ENCODE results near the gene MYH1. TPM values are rescaled to one million over a fixed set of nuclear protein-coding genes. Genes with fewer than 3 reads are reported as not detected.
"Not testable (repeated sequence)": the region's sequence is repeated elsewhere in the genome, so short reads cannot be mapped to it uniquely, and the experiment has no call there.

The MYH1 gene
- not detected for total RNA-seq

DNA sequence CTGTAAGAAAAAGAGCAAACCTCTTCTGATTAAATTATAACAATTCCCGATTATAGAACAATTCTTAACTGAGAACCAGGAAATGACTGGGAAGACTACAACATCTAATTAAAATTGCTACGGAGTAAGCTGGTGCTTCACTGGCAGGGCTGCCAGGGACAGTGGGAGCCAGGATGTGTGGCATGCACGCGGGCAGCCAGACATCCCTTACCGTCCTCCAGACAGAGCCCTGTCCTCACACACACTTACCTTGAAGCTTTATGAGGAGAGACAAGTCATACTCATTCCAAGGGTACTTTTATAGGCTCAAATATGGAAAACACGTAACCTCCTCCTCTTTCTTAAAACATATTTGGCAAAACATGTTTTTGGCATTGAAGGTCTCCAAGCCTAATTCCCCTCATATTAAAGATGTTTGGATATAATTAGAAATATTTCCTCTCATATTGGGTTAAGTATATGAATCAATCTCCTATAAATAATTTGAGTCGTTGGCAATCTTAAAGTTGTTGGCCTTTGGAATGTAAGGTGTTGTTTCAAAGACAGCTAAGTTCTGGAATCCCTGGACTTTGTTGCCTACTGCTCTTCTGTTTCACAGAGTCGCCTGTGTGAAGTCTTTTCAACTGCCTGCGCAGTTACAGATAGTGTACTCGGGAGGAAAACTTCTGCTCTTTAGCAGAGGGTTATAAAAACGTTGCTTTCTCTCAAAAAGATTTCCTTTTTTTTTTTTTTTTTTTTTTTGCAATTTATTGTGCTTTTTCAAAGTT, at the start of gene MYH1:
Gene MYH1 (minus strand): TSS at position 272 of the 767 bp plus-strand sequence. CDS start 1,900 bp downstream, outside the sequence.
- Mint-ChIP-seq H3K4me3 (no peak within 1 kb of the TSS), H3K36me3 (ENCODE audit: low read depth) (no peaks in the 10 kb centered on the region), H3K9me3 (no peaks in the 10 kb centered on the region), H3K27ac (no peak within 1 kb of the TSS), H3K27me3 (no peaks in the 10 kb centered on the region), H3K4me1 (no peaks in the 10 kb centered on the region)
- DNase-seq = no peak
- ChIA-PET POLR2A (no interaction called here), CTCF (interaction anchor here (0.6 to 0.7 kb wide), 2 partner anchors 84 to 310 kb away, joined by 3 read pairs; no protein-coding TSS in a partner anchor)

GRCh38 chr17:10563991-10564660, 45.8 kb upstream of the MYH1 start:
- H3K27ac Mint-ChIP-seq = no peak overlapping the region
- ChIA-PET CTCF (no interaction called here), POLR2A (no interaction called here)
- no peaks in the 10 kb centered on the region for H3K36me3 Mint-ChIP-seq (ENCODE audit: low read depth)
- no peak overlapping the region for H3K4me3 Mint-ChIP-seq
- no peak for DNase-seq
- H3K27me3 Mint-ChIP-seq = peaks cover 3% of the 10 kb centered on the region
- no peaks in the 10 kb centered on the region for H3K9me3 Mint-ChIP-seq
- no peaks in the 10 kb centered on the region for H3K4me1 Mint-ChIP-seq

DNA sequence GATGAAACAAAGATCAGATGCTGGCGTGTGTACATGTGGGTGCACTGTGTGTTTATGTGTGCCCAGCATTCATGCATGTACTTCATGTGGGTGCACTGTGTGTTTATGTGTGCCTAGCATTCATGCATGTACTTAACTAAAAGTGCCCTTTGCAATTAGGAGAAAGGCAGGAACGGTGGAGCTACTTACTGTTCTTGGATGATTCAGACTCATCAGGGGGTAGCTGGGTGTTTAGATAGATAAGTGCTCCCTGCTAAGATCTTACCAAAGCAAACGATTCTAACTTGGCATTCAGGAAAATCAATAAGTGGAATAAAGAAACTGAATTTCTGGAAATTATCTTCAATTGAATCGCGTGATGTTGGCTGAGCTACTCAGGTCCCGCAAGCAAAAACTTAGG, 39.7 kb upstream of the MYH1 start:
- H3K27ac Mint-ChIP-seq = no peak overlapping the region
- no peaks in the 10 kb centered on the region for H3K36me3 Mint-ChIP-seq (ENCODE audit: low read depth)
- ChIA-PET POLR2A (no interaction called here), CTCF (no interaction called here)
- H3K27me3 Mint-ChIP-seq = no peaks in the 10 kb centered on the region
- no peak overlapping the region for H3K4me3 Mint-ChIP-seq
- no peak for DNase-seq
- H3K9me3 Mint-ChIP-seq = no peaks in the 10 kb centered on the region
- H3K4me1 Mint-ChIP-seq = no peaks in the 10 kb centered on the region

DNA sequence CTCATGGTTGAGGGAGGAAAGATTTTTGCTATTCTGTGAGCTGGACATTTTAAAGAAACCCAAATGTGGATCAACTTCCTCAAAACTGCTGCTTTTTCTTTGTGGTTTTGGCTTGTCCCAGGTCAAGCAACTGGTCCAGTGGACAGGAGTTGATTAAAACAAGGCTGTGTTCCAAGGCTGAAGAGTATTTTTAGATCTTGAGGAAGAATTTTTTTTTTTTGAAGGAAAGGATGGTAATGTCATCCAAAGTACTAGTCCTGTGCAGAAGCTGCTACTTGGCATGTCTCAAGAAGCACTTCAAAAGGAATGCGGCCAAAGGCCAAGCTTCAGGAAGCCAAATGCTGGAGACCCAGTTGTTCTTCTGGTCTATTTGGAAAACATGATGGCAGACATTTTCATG, 39.1 kb upstream of the MYH1 start:
- ChIA-PET POLR2A (no interaction called here), CTCF (interaction anchor here (0.7 kb wide), 1 partner anchor 241 kb away, joined by 3 read pairs; no protein-coding TSS in a partner anchor)
- H3K9me3 Mint-ChIP-seq = no peaks in the 10 kb centered on the region
- no peaks in the 10 kb centered on the region for H3K4me1 Mint-ChIP-seq
- H3K27me3 Mint-ChIP-seq = no peaks in the 10 kb centered on the region
- no peak overlapping the region for H3K27ac Mint-ChIP-seq
- no peak overlapping the region for H3K4me3 Mint-ChIP-seq
- no peak for DNase-seq
- H3K36me3 Mint-ChIP-seq (ENCODE audit: low read depth) = no peaks in the 10 kb centered on the region

- ChIA-PET POLR2A (no interaction called here), CTCF (no interaction called here)
- Mint-ChIP-seq H3K9me3 (no peaks in the 10 kb centered on the region), H3K27me3 (no peaks in the 10 kb centered on the region), H3K27ac (no peak overlapping the region), H3K4me1 (no peaks in the 10 kb centered on the region), H3K4me3 (no peak overlapping the region), H3K36me3 (ENCODE audit: low read depth) (no peaks in the 10 kb centered on the region)
- no peak for DNase-seq
Measured at GRCh38 chr17:10556301-10557005, 38.1 kb upstream of the MYH1 start.

DNA sequence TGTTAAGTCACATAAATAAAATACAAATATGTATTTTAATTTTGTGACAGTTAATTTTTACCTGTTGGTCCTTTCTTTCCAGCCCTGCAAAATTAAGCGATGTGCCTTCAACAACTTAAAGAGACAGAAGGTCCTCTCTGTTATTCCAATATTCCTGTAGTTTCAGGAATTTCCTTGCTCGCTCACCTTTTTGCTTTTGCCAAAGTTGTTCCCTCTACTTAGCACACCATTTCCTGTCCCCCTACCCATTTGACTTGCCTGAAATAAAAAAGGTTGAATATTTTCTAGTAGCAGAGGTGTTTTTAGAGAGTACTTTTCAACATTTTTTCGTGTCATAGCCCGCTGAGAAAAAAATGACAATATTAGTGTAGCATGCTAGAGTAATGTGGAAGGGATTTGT, 31.7 kb upstream of the MYH1 start:
- POLR2A ChIA-PET = no interaction called here
- CTCF ChIA-PET = no interaction called here
- Mint-ChIP-seq H3K4me3 (no peak overlapping the region), H3K27me3 (peaks cover 9% of the 10 kb centered on the region), H3K9me3 (no peaks in the 10 kb centered on the region), H3K4me1 (no peaks in the 10 kb centered on the region), H3K27ac (no peak overlapping the region), H3K36me3 (ENCODE audit: low read depth) (no peaks in the 10 kb centered on the region)
- DNase-seq = no peak

DNA sequence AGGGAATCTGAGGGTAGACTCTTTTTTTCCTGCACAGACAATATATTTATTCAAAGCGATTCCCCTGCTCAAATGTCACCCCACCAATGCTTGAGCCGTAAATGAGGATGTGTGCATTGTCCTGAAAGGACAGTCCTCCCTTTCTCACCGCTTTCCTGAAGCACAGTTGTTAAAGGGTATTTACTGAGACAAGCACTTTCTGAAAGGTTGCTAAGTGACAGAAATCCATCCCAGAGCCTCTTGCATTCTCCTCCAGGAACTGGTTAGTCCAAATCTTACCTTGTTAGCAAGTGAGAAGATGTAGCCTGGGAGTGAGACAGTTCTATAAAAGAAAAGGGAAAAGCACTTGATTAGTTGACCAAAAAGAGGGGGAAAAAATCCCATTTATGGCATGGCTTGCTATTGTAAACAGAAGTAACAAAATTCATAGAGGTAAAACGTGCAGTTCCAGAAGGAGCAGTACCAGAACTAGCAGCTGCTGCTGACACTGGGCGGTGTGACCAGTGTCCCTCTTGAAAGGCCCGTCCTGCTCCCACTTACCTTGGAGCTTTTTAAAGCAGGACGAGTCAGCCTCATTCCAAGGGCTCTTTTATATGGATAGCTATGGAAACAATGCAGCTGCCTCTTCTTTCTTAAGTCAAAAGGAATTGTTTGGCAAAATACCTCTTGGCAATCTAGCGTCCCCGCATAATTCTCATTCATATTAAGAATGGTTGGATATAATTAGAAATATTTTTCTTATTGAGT, 30.9 kb upstream of the MYH1 start, which contains the start of gene MYH2:
Gene MYH2 (minus strand): TSS at position 563 of the 747 bp plus-strand sequence. CDS start 1,738 bp downstream, outside the sequence.
- H3K9me3 Mint-ChIP-seq = no peaks in the 10 kb centered on the region
- CTCF ChIA-PET = no interaction called here
- no peak for DNase-seq
- H3K27ac Mint-ChIP-seq = no peak within 1 kb of the TSS
- H3K36me3 Mint-ChIP-seq (ENCODE audit: low read depth) = no peaks in the 10 kb centered on the region
- no peaks in the 10 kb centered on the region for H3K4me1 Mint-ChIP-seq
- no peak within 1 kb of the TSS for H3K4me3 Mint-ChIP-seq
- peaks cover 9% of the 10 kb centered on the region for H3K27me3 Mint-ChIP-seq
- POLR2A ChIA-PET = no interaction called here

DNA sequence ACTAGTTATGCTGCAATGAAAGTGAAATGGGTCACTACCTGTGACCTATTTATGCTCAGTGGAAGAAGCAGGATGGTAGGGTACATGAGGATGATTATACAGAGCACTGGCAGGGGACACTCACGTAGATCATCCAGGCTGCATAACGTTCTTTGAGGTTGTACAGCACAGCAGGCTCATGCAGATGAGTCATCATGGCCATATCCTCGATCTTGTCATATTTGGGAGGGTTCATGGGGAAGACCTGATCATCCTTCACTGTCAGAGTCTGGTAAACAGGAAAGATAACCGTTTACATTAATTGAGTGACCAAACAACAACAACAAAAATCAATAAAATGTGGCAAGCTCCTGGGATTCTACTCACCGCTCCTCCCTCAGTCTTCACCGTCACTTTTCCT, 29.0 kb upstream of the MYH1 start:
- DNase-seq = no peak
- ChIA-PET POLR2A (no interaction called here), CTCF (no interaction called here)
- peaks cover 9% of the 10 kb centered on the region for H3K27me3 Mint-ChIP-seq
- no peak overlapping the region for H3K27ac Mint-ChIP-seq
- H3K9me3 Mint-ChIP-seq = peaks cover 2% of the 10 kb centered on the region
- no peaks in the 10 kb centered on the region for H3K4me1 Mint-ChIP-seq
- H3K4me3 Mint-ChIP-seq = no peak overlapping the region
- no peaks in the 10 kb centered on the region for H3K36me3 Mint-ChIP-seq (ENCODE audit: low read depth)

DNA sequence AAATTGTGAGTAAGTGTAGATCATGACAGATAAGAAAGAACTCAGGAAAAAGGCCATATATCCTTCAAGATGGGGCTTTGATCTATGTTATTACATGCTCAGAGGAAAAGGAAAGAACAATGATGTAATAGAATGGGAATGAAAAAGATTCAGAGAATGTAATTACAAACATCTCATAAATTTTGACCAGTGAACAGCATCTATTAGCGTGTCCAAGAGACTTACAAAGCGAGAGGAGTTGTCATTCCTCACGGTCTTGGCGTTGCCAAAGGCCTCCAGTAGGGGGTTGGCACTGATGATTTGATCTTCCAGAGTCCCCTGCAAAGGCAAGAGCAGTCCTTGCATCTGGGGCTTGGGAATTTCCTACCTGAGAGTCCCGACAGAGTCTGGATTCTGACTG, 25.1 kb upstream of the MYH1 start:
- H3K9me3 Mint-ChIP-seq = peaks cover 19% of the 10 kb centered on the region
- H3K27me3 Mint-ChIP-seq; H3K27ac Mint-ChIP-seq; H3K4me3 Mint-ChIP-seq; H3K36me3 Mint-ChIP-seq (ENCODE audit: low read depth); POLR2A ChIA-PET; H3K4me1 Mint-ChIP-seq; CTCF ChIA-PET; DNase-seq: not testable (repeated sequence)

DNA sequence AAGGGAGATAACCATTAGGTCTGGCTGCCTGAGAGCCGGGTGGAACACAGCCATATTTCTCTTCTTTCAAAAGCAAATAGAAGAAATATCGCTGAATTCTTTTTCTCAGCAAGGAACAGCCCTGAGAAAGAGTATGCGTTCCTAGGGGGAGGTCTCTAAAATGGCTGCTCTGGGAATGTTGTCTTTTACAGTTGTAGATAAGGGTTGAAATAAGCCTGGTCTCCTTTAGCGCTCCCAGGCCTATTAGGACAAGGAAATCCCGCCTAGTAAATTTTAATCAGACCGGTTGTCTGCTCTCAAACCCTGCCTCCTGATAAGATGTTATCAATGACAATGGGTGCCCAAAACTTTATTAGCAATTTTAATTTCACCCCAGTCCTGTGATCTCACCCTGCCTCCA, 22.8 kb upstream of the MYH1 start:
- H3K27ac Mint-ChIP-seq; H3K4me3 Mint-ChIP-seq; DNase-seq; H3K27me3 Mint-ChIP-seq; POLR2A ChIA-PET; H3K4me1 Mint-ChIP-seq; CTCF ChIA-PET; H3K36me3 Mint-ChIP-seq (ENCODE audit: low read depth): not testable (repeated sequence)
- H3K9me3 Mint-ChIP-seq = peaks cover 19% of the 10 kb centered on the region

GRCh38 chr17:10532026-10532425, 13.7 kb upstream of the MYH1 start:
- DNase-seq = no peak
- ChIA-PET CTCF (no interaction called here), POLR2A (no interaction called here)
- no peak overlapping the region for H3K27ac Mint-ChIP-seq
- H3K36me3 Mint-ChIP-seq (ENCODE audit: low read depth) = no peaks in the 10 kb centered on the region
- H3K4me3 Mint-ChIP-seq = no peak overlapping the region
- H3K9me3 Mint-ChIP-seq = no peaks in the 10 kb centered on the region
- peaks cover 2% of the 10 kb centered on the region for H3K27me3 Mint-ChIP-seq
- no peaks in the 10 kb centered on the region for H3K4me1 Mint-ChIP-seq

GRCh38 chr17:10527419-10527818, 9.1 kb upstream of the MYH1 start:
- H3K27me3 Mint-ChIP-seq = peaks cover 2% of the 10 kb centered on the region
- H3K4me1 Mint-ChIP-seq = no peaks in the 10 kb centered on the region
- no peak for DNase-seq
- H3K27ac Mint-ChIP-seq = no peak overlapping the region
- ChIA-PET CTCF (no interaction called here), POLR2A (interaction anchor here (0.5 kb wide), 1 partner anchor 86 kb away, joined by 3 read pairs; no protein-coding TSS in a partner anchor)
- H3K4me3 Mint-ChIP-seq = no peak overlapping the region
- H3K36me3 Mint-ChIP-seq (ENCODE audit: low read depth) = no peaks in the 10 kb centered on the region
- no peaks in the 10 kb centered on the region for H3K9me3 Mint-ChIP-seq

GRCh38 chr17:10526517-10526916, 8.2 kb upstream of the MYH1 start:
- ChIA-PET POLR2A (no interaction called here), CTCF (no interaction called here)
- Mint-ChIP-seq H3K36me3 (ENCODE audit: low read depth) (no peaks in the 10 kb centered on the region), H3K4me1 (no peaks in the 10 kb centered on the region), H3K27me3 (peaks cover 2% of the 10 kb centered on the region), H3K4me3 (no peak overlapping the region), H3K9me3 (no peaks in the 10 kb centered on the region), H3K27ac (no peak overlapping the region)
- no peak for DNase-seq

Data from activated CD4-positive, alpha-beta T cell treated with anti-CD3 and anti-CD28 coated beads, Interleukin-2, amount 10 ng/mL, durations not matched to agents 7 days and 5 days (primary cell).